DMS153 treated with DMSO at 0.1 percent for 48 hours (cell line): Measurements from ENCODE around the gene SPATA32.
"Not testable (repeated sequence)": the region's sequence is repeated elsewhere in the genome, so short reads cannot be mapped to it uniquely, and the experiment has no call there.

Experiments used
- DNase-seq: peaks from one replicate; lab custom pipeline; 2025; ENCODE audit not compliant: unreplicated experiment; lab: John Stamatoyannopoulos, UW

The SPATA32 gene

DNA sequence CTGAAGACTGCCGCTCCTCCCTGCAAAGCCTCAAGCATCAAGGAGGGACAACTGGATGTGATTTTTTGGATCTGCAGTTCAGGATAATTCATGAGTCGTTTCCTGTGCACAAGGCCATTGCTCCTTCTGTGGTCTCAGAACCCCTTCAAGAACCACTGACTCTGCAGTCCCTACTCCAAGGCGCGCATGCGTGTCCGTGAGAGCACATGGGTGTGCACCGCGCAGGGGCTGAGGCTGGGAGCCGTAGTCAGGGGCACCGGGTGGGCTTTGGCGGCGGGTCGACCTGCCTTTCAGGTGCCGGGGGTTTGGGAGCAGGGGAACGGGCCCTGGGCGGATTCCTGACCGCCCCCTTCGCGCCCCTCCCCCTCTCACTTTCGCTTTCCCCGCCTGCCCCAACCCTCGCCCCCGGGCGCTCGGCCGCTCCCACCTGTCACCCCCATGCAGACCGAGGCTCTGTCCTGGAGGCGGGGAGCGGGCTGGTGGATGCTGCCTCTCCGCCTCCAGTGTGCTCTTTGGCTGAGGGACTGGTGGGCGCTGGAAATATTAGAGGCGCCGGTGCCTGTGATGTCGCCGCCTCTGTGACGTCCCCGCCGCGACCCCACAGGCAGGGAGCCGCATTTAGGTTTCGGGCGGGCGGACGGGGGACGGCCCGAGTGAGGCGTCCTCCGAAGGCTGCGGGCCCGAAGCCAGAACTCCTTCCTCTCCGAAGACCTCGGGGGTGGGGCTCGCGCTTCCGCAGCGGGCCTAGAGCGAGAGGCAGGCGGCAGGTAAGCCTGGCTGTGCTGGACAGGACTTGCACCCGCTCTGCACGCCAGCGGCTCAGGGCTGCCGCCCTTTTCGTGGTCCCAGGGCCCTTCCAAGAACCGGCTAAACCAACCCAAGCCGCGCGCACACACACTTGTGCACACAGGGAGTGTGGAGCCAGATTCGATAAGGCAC is at the start of gene SPATA32:
SPATA32 (minus strand) TSS at position 518 of the 939 bp plus-strand sequence; CDS start at position 440, 78 bp downstream.
- no peak for DNase-seq

GRCh38 chr17:45311401-45311759 is 49.5 kb upstream of the SPATA32 start:
- DNase-seq: no peak

DNA sequence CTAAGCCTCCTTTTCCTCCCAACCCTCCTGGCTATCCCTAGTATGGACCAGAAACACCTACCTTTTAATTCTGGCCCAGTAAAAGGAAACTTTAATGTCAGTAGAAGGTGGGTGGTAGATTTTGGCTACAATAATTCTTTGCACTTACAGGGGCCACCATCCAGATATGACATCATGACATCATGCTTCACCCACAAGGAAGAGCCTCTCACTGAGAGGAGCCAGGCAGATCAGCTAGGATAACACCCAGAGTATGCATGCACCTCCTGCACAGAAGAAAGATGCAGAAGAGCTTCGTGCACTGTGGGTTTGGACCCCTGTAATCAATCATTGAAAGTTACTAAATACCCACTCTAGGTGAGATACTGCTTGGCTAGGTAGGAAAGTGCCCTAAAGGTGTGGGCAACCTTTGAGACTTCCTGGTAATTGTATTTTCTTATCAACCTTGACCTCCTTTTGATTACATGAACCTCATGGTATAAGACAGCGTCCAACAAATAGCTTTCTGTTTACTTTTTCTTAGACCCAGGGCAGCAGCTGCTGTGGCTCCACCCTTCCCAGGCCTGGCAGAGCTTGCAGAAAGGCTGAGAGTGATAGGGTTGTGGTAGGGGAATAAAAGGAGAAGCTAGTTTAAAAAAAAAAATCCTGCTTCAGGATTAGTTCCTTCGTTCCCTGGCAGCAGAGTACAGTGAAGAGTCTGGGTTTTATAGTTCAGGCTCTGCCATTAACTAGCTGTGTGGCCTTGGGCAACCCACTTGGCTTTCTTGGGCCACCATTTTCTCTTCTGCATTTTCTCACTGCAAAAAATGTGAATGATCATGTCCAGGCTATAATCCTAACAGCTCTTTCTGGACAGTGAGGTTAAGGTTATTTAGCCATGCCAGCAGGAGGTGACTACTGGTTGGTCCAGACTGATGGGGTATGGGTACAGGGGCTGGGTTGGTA is 48.8 kb upstream of the SPATA32 start:
- DNase-seq: peak; percentile 71

DNA sequence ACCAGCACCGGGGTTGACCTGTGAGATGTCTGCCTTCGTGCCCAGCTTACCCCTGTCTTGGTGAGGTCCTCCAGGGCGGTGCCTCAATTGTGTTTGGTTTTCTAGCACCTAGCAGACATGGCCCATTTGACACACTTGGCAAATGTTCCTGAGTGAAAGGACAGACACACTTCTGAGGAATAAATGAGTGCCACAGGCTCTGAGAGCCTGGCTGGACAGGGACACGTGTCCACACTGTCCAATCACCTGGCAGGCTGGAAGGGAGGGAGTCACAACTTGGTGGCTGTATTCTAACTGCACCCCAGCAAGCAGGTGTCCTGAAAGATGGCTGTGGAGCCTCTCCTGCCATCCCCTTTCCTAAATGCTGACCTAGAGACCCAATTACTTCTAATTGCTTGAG is 47.5 kb upstream of the SPATA32 start:
- DNase-seq: no peak

DNA sequence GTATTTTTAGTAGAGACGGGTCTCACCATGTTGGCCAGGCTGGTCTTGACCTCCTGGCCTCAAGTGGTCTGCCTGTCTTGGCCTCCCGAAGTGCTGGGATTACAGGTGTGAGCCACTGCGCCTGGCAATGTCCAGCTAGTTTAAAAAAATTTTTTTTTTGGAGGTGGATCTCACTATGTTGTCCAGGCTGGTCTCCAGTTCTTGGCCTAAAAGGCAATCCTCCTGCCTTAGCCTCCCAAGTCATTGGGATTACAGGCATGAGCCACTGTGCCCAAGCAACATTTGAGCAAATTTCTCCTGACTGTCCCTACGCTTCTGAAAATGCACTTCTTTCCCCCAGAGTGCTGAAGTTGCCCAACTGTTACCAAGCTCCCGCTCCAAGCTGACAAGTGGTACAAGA is 46.9 kb upstream of the SPATA32 start:
- DNase-seq: no peak

GRCh38 chr17:45308016-45308365 is 46.1 kb upstream of the SPATA32 start:
- no peak for DNase-seq

DNA sequence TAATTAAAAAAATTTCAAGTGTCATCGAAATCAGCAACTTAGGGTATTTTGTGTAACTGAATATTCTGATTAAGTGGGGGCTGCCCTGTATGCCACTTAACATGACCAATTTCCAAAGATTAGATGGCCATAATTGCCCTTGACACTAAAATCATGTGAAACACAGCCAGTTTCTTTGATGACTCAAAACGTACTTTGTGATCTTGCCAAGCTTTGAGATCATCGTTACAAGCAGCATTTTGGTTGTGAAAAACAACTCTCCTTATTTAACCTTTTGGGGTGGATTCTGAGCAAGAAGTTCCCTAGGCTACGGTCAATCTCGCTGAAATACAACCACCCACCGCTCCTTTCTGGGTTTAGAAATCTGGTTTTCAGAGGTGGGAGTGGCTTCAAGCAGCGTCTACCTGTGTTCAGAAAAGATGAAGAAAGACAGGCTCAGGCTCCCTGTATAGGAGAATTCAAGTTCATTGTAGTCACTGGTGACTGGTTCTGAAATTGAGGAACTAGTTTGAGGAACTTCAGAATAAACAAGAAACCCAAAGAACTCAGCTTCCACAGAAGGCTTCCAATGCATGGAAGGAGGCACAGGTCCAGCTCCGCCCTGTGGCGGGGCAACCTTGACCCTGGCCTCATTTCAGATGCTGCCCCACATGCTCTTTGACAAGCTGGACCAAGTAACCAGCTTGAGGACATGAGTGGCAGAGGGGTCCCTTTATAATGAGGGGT is 45.6 kb upstream of the SPATA32 start:
- no peak for DNase-seq

DNA sequence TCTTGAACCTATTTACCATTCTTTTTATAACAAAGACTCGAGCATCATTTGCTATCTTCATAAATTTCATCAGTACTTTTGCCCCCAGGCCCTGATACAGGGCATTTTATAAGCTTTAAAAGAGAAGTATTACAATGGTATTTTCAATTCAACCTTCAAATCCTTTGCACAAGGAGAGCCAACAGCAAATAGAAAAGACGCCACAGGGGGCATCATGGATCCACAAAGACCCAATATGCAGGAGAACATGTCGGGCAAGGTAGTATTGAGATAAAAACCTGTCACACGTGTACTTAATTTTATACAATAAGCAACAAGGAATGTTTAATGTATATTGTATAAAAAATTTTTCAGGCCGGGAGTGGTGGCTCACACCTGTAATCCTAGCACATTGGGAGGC is 44.7 kb upstream of the SPATA32 start:
- DNase-seq: no peak

DNA sequence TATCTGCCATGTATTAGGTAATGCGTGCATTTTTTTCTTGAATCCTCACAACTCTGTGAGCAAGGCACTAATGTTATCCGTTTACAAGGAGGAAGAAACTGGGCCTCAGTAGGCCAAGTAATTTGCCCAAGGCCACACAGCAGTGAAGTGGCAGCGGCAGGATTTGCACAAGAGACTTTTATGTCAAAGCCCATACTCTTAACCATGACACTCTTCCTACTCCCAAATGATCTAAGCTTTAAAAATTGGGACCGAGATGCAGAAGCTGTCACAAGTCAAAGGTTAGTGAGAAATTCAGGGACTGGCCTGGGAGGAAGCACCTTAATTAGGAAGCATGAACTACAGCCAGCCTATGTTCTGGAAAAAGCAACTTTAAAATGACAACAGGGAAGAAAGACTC is 44.2 kb upstream of the SPATA32 start:
- DNase-seq: no peak

DNA sequence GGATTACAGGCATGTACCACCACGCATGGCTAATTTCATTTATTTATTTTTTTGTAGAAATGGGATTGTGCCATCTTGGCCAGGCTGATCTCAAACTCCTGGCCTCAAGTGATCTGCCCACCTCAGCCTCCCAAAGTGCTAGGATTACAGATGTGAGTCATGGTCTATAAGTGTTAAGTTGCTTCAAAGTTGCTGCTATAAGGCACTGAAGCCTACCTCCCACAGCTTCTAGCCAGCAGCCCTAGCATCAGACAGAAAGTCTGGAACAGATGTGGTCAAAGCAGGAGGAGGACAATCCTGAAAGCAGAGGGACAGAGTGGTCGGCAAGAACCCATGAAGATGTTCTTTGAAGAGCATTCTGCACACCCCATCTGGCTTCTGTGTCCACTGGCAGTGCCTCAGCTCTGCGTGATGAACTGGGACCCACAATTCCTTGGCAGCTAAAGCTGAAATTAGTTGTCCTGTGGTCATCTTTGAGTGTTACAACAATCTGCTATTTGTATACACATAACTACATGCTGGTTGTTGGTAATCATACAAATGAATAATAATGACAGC is 43.7 kb upstream of the SPATA32 start:
- no peak for DNase-seq

GRCh38 chr17:45302649-45303173 is 40.8 kb upstream of the SPATA32 start:
- no peak for DNase-seq

DNA sequence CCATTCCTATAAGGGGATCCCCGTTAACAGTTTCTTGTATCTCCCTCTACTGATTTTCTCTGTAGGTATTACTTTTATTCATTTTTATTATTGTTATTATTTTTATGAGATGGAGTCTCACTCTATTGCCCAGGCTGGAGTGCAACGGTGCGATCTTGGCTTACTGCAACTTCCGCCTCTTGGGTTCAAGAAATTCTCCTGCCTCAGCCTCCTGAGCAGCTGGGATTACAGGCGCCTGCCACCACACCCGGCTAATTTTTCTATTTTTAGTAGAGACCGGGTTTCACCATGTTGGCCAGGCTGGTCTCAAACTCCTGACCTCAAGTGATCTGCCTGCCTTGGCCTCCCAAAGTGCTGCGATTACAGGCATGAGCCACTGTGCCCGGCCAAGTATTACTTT is 40.3 kb upstream of the SPATA32 start:
- not testable (repeated sequence) for DNase-seq

DNA sequence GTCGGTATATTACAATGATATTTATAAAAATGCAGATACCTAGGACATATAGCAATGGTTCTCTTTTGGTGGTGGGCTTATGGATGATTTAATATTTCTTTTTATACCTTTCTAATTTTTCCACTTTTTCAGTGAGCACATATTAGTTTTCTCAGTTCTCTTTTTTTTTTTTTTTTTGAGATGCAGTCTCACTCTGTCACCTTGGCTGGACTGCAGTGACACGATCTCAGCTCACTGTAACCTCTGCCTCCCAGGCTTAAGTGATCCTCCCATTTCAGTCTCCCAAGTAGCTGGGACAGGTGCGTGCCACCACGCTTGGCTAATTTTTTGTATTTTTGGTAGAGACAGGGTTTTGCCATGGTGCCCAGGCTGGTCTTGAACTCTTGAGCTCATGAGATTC is 39.8 kb upstream of the SPATA32 start:
- no peak for DNase-seq

DNA sequence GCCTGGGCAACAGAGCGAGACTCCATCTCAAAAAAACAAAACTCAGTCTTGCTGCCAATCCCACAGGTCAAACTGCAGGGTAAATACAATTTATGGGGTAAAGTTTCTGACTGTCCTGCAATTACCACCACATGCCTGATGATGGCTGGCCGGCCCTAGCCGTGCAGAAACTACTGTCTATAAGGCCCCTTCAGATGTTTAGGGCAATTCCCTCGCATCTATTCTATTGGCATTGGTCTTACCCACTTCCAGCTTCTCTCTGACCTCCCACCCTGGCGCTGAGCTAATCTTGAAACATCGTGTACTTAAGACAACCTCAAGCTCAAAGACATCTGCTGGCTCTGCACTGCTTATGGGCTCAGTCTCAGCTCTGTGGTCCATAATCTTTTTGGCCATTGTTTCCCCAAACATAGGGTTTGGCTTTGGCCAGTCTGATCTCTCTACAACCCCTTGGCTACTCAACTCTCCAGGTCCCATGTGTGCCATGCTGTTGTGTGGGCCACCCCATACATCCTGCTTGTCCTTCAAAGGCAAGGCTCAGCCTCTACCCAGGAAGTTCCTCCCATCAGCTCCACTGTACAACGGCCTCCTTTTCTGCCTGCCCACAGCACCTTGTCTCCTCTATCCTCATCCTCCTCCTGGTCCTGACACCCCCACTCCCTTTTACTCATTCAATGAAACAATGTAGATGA is 38.3 kb upstream of the SPATA32 start:
- no peak for DNase-seq

GRCh38 chr17:45299361-45299760 is 37.5 kb upstream of the SPATA32 start:
- DNase-seq: no peak

- no peak for DNase-seq
These were observed 36.8 kb upstream of the SPATA32 start for GRCh38 chr17:45298546-45299285.

DNA sequence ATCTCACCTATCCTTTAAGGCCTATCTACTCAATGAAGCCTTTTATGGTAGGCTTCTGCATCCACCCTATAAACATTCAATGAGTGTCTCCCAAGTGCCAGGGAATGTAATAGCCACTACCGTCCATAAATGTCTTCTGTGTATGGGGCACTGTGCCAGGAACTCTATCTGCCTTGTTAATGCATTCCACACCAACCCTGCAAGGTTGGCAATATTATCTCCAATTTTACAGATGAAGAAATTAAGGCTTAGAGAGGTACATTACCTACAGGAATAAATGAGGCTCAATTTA is 34.9 kb upstream of the SPATA32 start:
- DNase-seq: no peak

DNA sequence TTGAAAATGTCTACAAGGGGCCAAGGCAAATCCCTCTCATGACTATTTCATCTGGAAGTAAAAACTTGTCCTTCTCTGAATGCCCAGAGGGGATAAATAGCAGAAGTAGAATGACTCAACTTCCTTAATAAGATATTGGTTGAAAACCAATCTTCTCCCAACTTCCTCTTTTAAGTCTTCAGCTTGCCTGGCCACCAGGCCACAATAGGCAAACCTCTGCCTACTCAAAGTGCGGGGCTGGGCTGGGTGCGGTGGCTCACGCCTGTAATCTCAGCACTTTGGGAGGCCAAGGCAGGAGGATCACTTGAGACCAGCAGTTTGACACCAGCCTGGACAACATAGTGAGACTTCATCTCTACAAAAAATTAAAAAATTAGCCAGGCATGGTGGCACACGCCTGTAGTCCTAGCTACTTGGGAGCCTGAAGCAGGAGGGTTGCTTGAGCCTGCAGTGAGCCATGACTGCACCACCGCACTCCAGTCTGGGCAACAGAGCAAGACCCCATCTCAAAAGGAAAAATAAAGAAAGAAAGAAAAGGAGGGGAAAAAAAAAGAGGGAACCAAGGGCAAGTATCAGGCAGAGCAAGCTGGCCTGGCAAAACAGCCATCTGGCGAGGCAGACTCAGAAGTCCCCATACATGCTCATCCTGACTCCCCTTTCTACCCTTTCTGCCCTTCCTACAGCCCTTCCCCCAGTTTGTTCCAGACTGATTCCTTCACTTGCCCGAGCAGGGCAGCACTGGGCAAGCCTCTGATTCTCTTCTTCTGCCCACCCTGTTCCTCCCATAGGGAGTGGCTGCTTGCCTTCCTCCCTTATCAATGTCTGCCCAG is 34.3 kb upstream of the SPATA32 start:
- DNase-seq: no peak

DNA sequence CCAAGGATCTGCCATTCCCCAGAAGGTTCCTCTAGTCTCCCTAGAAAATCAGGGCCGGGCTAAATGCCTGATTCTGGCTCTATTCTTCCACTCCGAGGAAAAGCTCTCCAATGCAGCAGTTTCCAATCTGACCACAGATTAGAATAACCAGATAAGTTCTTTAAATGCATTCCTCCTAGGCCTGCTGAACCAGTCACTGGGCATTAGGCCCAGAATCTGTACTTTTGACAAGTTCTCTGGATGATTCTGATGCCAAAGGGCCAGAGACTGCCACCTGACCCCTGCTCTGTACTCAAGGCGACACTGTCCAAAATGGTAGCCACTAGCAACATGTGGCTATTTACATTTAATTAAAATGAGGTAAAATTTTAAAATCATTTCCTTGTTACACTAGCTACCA is 32.6 kb upstream of the SPATA32 start:
- no peak for DNase-seq
